Endothelial cell (in vitro differentiated cells): ENCODE measurements around the gene GJA9. TPM values are rescaled to one million over a fixed set of nuclear protein-coding genes. Genes with fewer than 3 reads are reported as not detected.

Experiments
- DNase-seq: peaks from one replicate; pipeline ENCODE4 v3.0.0; 2021; ENCODE audit warnings: low spot score
- H3K27ac Mint-ChIP-seq: one replicate; pipeline ENCODE4 v1.8.0; 2021; ENCODE audit warnings: mixed read lengths, inconsistent platforms; ENCODE audit not compliant: unreplicated experiment
- H3K27me3 Mint-ChIP-seq: one replicate; pipeline ENCODE4 v1.8.0; 2021; ENCODE audit warnings: mild to moderate bottlenecking, moderate library complexity, mixed read lengths, inconsistent platforms; ENCODE audit not compliant: unreplicated experiment
- H3K36me3 Mint-ChIP-seq: one replicate; pipeline ENCODE4 v1.8.0; 2021; ENCODE audit warnings: mild to moderate bottlenecking, low read depth, mixed read lengths, inconsistent platforms; ENCODE audit not compliant: unreplicated experiment
- H3K4me1 Mint-ChIP-seq: one replicate; pipeline ENCODE4 v1.8.0; 2021; ENCODE audit warnings: mild to moderate bottlenecking, mixed read lengths, inconsistent platforms; ENCODE audit not compliant: unreplicated experiment
- H3K4me3 Mint-ChIP-seq: one replicate; pipeline ENCODE4 v1.8.0; 2021; ENCODE audit warnings: mild to moderate bottlenecking, mixed read lengths, inconsistent platforms; ENCODE audit not compliant: unreplicated experiment
- H3K9me3 Mint-ChIP-seq: one replicate; pipeline ENCODE4 v1.8.0; 2021; ENCODE audit warnings: mixed read lengths, inconsistent platforms; ENCODE audit not compliant: unreplicated experiment
- CTCF ChIP-seq: fragments of 200-600 bp; sonication (generic); IDR thresholded peaks from one replicate; pipeline ENCODE4 v1.5.0; 2021; ENCODE audit warnings: antibody characterized with exemption; ENCODE audit not compliant: unreplicated experiment
- total RNA-seq: library from RNA; stranded (reverse); fragmentation: NEBNext Ultra II Directional; extraction: Animal tissue kit (Norgen Biotek cat#: 25700); gene quantifications from one replicate; pipeline ENCODE4 v1.2.1, GENCODE V29; 2021; ENCODE audit not compliant: unreplicated experiment

Gene GJA9
- total RNA-seq, 1 donor from 2014 or later, result not detected

- Mint-ChIP-seq H3K4me3 (no peak overlapping the region), H3K4me1 (peaks cover 7% of the 10 kb centered on the region), H3K9me3 (no peaks in the 10 kb centered on the region), H3K36me3 (no peaks in the 10 kb centered on the region), H3K27ac (no peak overlapping the region), H3K27me3 (no peaks in the 10 kb centered on the region)
- DNase-seq, result no peak
- no peak for TF ChIP-seq CTCF
These were observed 7.3 kb upstream of the GJA9 start for GRCh38 chr1:38888423-38889333.

GRCh38 chr1:38885092-38885491 lies 3.7 kb upstream of the GJA9 start:
- TF ChIP-seq CTCF, result no peak
- Mint-ChIP-seq H3K27ac (no peak overlapping the region), H3K36me3 (no peaks in the 10 kb centered on the region), H3K9me3 (no peaks in the 10 kb centered on the region), H3K4me1 (peaks cover 7% of the 10 kb centered on the region), H3K4me3 (no peak overlapping the region), H3K27me3 (no peaks in the 10 kb centered on the region)
- DNase-seq, result no peak

- no peak overlapping the region for H3K4me3 Mint-ChIP-seq
- TF ChIP-seq CTCF, result no peak
- no peak overlapping the region for H3K27ac Mint-ChIP-seq
- no peaks in the 10 kb centered on the region for H3K27me3 Mint-ChIP-seq
- H3K36me3 Mint-ChIP-seq, result no peaks in the 10 kb centered on the region
- peaks cover 9% of the 10 kb centered on the region for H3K4me1 Mint-ChIP-seq
- H3K9me3 Mint-ChIP-seq, result no peaks in the 10 kb centered on the region
- no peak for DNase-seq
These were observed 5.6 kb downstream of the GJA9 start for GRCh38 chr1:38875811-38876210.

- Mint-ChIP-seq H3K27ac (peak within 1 kb of the TSS; percentile 64), H3K27me3 (no peaks in the 10 kb centered on the region), H3K4me3 (peak within 1 kb of the TSS; percentile 97), H3K4me1 (peaks cover 9% of the 10 kb centered on the region), H3K9me3 (no peaks in the 10 kb centered on the region), H3K36me3 (no peaks in the 10 kb centered on the region)
- peak; percentile 96 for DNase-seq
- TF ChIP-seq CTCF, result no peak
These were observed 8.1 kb downstream of the GJA9 start, which contains the start of gene MYCBP for GRCh38 chr1:38873027-38873969. MYCBP (minus strand) TSS chr1:38873348; CDS start chr1:38873305, 43 bp downstream.
